HFF-Myc (cell line): Measurements from ENCODE around the gene GNPTAB.

ENCODE experiments used
- DNase-seq: peaks from one replicate; pipeline ENCODE4 v3.0.0-alpha.2; 2011; ENCODE audit warnings: low read depth; ENCODE audit errors: extremely low read depth
- H3K4me3 ChIP-seq: replicated peaks from 2 replicates; pipeline ENCODE4 v1.5.1; 2011; ENCODE audit warnings: low read depth, mild to moderate bottlenecking, control low read depth, low read length
- CTCF ChIP-seq: IDR thresholded peaks from 2 replicates; pipeline ENCODE4 v1.5.1; 2012; ENCODE audit warnings: mild to moderate bottlenecking, low read depth, low read length, control low read depth; ENCODE audit errors: missing control alignments

The GNPTAB gene

GRCh38 chr12:101696251-101697196 lies 134.2 kb downstream of the GNPTAB start:
- TF ChIP-seq CTCF = no peak
- H3K4me3 ChIP-seq = peak overlapping the region; percentile 81
- DNase-seq = no peak

- DNase-seq = no peak
- TF ChIP-seq CTCF = no peak
- H3K4me3 ChIP-seq = no peak overlapping the region
These were observed 135.1 kb downstream of the GNPTAB start for GRCh38 chr12:101695706-101696105.
